Activated CD4-positive, alpha-beta T cell treated with anti-CD3 and anti-CD28 coated beads for 24 hours (primary cell): Measurements from ENCODE around the gene BTBD2.

ENCODE experiments used
- DNase-seq, 2 donors: peaks; one replicate each; pipeline ENCODE4 v3.0.0-alpha.2; 2020; ENCODE audit warnings: low read depth in 2 of 2

BTBD2 gene

GRCh38 chr19:2015608-2015950, at the start of gene BTBD2:
TSS of gene BTBD2 (minus strand) at chr19:2015714. CDS start at chr19:2015703, 11 bp downstream.
- DNase-seq, result peak; percentile 43 to 56

- no peak for DNase-seq
These were observed 49.4 kb upstream of the BTBD2 start for GRCh38 chr19:2064788-2065524.

DNA sequence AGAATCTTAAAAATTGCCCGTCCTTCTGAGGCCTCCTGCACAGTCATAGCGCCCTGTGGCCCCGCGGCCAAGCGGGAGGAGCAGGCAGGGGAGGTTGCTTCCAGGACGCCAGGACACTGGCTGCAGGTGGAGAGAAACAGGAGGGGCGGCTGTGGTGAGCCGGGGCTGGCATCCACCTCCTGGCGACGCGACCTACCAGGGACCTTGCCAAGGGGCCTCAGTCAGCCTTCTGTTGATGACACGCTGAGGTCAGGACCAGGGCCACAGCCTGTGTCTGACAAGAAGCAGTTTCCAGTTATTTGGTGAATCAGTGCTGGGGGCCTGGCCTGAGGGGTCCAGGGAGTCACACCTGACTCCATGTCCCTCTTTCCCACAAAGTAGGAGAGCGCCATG, 48.9 kb upstream of the BTBD2 start:
- DNase-seq, result no peak

DNA sequence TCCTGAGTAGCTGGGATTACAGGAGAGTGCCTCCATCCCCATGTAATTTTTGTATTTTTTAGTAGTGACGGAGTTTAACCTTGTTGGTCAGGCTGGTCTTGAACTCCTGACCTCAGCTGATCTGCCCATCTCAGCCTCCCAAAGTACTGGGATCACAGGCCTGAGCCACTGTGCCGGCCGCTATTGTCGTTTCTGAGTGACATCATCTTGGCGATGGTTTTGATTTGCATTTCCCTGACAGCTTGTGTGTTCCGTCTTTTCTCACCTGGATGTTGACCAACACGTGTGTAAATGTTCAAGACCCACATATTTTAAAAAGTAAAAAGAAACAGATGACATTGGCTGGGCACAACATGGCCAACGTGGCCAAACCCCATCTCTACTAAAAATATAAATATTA, 48.3 kb upstream of the BTBD2 start:
- DNase-seq, result no peak

- DNase-seq, result no peak
These were observed 47.3 kb upstream of the BTBD2 start for GRCh38 chr19:2062770-2063169.

GRCh38 chr19:2062389-2062729, 46.8 kb upstream of the BTBD2 start:
- no peak for DNase-seq

DNA sequence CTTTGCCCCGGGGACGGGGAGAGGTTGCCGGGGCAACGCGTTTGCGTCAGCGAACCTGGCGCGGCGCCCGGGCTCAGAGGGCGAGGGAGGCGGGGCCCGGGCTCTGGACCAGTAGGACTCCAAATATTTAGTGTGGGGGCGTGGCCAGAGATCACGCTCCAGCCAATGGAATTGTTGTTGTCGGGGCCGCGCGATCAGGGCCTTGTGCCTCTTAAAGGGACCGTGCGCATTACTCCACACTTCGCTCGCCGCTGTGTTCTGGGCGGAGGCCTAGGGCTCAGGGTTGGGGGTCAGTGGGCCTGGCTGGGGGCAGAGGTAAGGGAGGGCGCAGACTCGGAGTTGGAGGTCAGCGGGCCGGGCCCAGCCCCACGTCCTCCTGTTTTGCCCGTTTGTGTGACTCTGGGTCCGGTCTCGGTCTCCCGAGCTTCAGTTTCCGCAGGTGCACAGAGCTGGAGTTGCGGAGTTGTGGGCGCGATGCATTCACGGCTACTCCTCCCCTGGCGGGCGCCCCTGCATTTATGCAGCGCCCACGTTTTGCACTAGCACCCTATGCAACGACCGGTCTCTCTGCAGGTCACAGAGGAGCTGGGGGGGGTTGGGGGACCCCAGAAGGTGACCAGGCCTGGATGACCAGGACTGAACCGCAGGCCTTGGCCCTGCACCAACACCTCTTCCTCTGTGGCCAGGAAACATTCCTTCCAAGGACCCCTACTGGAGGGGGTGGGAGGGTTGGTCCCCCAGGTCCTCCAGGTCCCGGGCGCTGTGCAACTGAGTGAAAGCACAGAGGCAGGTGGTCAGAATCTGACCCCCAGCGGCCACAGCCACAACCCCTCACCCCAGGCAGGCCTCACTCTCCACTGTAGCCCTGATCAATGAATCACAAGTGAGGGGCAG, 46.2 kb upstream of the BTBD2 start:
- peak; percentile 99 for DNase-seq

DNA sequence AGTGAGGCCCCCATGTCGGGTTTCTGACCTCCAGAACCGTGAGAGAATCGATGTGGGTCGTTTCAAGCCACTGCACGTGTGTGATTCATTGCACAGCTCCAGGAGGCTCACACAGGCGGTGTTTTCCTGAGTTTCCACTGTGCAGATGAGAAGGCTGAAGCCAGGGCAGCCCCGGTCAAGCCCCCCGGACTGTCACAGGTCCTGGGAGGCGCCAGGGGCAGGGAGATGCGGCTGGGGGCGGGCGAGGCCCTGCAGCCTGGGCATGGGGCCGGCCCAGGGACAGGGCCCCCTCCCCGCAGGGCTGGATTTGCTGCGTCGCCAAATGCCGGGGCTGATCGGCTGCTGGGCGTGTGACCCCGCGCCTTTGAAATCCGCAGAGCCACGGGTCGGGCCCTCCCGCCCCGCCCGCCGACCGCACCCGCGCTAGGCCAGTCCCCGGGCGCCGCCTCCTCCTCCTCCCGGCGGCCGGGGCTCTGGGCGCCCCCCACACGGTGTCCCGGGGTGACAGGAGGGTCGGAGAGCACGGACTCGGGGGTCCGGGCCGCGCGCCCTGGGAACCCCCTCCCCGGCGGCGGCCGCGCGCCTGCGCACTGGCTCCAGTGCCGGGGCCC, 45.5 kb upstream of the BTBD2 start:
- DNase-seq, result no peak

DNA sequence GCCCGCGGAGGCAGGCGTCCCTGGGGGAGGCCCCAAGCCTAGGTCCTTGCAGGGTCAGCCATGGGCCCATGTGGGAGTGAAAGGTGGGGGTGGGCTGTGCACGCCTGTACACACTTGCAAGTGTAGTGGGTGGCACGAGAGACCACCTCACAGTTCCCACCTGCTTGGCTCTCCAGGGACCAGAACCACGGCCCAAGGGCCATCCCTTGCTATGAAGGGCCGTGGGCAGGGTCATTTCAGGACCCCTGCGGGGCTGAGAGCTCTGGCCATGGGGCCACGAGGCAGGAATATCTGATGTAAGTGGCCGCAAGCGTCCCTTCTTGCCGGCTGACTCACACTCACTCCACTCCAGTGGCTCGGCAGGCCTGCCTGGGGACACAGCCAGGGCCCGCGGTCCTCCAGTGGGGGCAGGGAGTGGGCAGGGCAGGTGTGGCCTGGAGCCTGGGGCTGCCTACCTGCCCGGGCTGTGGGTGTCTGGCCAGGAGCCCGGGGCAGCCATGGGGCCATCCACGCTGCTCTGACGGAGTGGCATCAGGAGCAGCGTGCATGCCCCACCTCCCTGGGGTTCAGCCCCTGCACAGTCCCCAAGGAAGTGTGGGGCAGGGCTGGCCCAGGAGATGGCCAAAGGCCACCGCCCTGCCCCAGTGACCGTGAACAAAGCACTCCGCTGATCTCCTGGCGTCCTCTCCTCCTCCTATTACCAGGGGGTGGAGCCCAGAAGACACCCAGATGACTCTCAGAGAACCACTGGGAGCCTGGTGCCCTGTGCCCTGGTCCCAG, 44.1 kb upstream of the BTBD2 start:
- DNase-seq, result no peak

GRCh38 chr19:2058570-2059421, 43.3 kb upstream of the BTBD2 start:
- no peak for DNase-seq

GRCh38 chr19:2057484-2058469, 42.3 kb upstream of the BTBD2 start:
- DNase-seq, result no peak

GRCh38 chr19:2056837-2057192, 41.3 kb upstream of the BTBD2 start:
- DNase-seq, result no peak

DNA sequence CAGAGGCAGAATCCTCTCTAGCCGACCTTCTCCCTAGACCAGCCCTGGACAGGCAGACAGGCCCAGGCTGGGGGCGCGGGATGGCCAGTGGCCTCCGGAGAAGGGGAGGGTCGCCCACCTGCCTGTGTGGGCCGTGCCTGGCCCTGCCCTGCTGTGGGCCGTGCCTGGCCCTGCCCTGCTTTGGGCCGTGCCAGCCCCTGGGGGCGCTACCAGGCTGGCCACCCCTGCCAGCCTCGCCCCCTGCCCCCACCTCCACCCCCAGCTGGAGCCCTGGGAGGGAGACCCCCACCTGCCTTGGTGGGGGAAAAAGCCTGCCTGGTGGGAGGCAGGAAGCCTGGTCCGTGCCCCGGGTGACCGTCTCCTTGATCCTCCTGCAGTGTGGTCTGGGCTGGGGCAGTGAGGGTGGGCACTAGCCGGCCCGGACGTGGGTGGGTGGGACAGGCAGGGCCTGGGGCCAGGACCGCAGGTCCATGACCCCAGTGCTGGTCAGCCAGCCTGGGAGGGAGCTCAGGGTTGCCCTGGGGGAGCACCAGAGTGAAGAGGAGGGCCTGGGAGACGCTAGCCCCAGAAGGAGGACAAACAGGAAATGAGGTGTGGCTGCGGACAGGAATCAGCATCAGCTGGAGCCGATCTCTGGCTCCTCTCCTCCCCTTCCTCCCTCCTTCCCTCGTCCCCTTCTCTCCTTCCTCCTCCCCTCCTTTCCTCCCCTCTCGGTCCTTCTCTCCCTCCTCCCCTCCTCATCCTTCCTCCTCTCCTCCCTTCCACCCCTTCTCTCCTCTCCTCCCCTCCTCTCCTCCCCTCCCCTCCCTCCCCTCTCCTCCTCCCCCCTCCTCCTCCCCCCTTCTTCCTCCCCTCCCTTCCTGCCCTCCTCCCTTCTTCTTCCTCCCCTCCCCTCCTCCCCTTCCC, 40.7 kb upstream of the BTBD2 start:
- no peak for DNase-seq

- no peak for DNase-seq
These were observed 39.2 kb upstream of the BTBD2 start for GRCh38 chr19:2054763-2055162.

DNA sequence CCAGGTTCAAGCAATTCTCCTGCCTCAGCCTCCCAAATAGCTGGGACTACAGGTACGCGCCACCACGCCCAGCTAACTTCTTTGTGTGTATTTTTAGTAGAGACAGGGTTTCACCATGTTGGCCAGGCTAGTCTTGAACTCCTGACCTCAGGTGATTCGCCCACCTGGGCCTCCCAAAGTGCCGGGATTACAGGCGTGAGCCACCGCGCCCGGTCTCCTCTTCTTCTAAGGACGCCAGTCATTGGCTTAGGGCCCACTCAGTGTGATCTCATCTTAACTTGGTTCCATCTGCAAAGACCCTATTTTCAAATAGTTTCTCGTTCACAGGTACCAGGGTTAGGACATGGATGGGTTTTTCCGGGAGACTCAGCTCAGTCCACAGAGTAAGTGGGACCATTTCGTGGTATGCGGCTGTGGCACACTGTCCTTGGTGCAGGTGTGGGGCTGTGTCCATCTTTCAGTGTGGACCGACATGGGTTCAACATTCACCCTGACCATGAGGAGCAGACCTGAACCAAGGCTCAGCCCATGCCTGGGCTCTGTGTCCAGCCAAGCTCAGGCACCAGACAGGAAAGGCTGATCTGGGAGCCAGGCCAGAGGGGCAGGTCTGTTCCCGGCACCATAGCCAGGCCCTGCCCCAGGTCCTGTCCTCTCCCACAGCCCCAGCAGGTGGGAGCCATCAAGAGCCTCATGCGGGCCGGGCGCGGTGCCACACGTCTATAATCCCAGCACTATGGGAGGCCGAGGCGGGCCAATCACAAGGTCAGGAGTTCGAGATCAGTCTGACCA, 38.3 kb upstream of the BTBD2 start:
- DNase-seq, result no peak

DNA sequence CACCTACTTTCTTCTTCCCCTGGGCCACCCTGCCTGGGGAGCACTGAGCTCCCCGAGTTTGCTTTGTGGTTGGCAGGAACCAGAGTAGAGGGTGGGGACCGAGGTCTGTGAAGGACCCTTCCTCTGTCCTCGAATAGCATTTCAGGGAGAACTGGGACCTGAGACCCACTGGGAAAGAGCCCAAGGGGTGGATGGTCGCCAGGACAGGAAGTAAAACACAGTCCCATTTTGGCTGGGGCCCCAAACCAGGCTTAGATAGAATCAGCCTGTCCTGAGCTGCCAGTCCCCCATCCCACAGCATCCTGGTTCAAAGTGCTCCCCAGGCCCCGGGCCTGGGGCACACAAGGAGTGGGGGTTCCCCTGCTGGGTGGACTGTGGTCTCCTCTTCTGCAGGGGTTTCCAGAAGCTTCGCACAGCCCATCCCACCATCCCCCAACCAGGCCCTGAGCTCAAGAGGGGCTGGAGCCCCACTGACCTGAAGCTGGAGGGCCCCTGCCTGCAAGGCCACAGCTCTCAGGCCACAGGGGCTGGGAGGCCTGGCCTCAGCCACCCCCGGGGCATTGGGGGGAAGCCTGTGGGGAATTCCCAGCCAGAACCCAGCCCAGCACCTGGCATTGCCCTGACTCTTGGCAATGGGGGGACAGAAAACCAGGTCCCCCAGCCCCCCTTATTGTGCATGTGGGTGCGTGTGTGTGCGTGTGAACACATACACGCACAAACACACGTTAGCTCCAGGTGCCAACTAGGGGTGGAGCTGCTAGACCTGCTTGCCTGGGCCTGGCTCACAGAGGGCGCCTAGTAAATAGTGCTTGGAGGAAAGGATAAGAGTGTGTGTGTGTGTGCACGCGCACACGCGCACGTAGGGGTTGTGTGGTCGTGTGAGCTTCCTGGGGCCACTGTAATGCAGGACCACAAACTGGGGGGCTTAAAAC, 36.5 kb upstream of the BTBD2 start:
- DNase-seq, result no peak
